ENCODE measurements around the gene ALG1.
"Not testable (repeated sequence)": the region's sequence is repeated elsewhere in the genome, so short reads cannot be mapped to it uniquely, and the experiment has no call there.

Gene ALG1

DNA sequence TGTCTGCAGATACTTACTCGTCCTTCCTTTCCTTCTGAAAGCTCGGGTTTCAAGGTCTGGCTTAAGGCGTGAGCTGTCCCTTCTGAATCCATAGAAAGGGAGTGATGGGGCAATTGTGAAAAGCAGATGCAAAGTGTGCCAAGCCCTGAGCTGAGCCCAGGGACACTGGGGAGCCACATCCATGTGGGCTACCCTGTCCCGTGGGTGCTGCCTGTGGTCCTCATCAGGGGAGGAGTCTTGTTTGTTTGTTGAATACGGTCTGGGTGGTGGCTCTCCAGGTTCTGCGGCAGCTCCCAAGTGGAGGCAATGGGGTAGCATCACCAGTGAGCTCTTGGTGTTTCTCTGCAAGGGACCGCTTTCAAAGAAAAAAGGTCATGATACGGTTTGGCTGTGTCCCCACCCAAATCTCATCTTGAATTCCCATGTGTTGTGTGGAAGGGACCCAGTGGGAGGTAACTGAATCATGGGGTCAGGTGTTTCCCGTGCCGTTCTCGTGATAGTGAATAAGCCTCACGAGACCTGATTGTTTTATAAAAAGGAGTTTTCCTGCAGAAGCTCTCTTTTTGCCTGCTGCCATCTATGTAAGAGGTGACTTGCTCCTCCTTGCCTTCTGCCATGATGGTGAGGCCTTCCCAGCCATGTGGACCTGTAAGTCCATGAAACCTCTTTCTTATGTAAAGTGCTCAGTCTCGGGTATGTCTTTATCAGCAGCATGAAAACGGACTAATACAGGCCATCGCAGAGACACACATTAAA, 1.0 kb upstream of the ALG1 start:
- H3K27ac ChIP-seq: no peak overlapping the region
- TF ChIP-seq ZFX (IDR thresholded peaks at IDR 0.05): no peak
- TF ChIP-seq, protein P1, sequence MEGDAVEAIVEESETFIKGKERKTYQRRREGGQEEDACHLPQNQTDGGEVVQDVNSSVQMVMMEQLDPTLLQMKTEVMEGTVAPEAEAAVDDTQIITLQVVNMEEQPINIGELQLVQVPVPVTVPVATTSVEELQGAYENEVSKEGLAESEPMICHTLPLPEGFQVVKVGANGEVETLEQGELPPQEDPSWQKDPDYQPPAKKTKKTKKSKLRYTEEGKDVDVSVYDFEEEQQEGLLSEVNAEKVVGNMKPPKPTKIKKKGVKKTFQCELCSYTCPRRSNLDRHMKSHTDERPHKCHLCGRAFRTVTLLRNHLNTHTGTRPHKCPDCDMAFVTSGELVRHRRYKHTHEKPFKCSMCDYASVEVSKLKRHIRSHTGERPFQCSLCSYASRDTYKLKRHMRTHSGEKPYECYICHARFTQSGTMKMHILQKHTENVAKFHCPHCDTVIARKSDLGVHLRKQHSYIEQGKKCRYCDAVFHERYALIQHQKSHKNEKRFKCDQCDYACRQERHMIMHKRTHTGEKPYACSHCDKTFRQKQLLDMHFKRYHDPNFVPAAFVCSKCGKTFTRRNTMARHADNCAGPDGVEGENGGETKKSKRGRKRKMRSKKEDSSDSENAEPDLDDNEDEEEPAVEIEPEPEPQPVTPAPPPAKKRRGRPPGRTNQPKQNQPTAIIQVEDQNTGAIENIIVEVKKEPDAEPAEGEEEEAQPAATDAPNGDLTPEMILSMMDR (conservative IDR thresholded peaks at IDR 0.05): no peak

DNA sequence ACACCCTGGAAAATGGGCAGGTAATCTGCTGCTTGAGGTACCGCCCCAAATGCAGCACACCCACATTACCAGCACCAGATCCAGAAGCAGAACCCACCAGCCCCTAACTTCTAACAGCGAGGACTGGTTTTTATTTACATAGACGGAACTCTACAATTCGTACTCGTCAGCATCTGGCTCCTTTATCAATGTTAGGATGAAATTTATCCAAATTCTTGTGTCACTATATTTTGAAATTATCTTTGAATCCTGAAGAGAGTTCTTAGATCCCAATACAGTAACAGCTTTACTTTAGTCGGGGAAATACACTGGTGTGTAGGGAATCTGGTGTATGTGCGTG, 332 bp upstream of the ALG1 start:
- TF ChIP-seq ZFX (IDR thresholded peaks at IDR 0.05): no peak
- TF ChIP-seq, protein P1 (conservative IDR thresholded peaks at IDR 0.05): no peak
- peak overlapping the region; percentile 79 for H3K27ac ChIP-seq

DNA sequence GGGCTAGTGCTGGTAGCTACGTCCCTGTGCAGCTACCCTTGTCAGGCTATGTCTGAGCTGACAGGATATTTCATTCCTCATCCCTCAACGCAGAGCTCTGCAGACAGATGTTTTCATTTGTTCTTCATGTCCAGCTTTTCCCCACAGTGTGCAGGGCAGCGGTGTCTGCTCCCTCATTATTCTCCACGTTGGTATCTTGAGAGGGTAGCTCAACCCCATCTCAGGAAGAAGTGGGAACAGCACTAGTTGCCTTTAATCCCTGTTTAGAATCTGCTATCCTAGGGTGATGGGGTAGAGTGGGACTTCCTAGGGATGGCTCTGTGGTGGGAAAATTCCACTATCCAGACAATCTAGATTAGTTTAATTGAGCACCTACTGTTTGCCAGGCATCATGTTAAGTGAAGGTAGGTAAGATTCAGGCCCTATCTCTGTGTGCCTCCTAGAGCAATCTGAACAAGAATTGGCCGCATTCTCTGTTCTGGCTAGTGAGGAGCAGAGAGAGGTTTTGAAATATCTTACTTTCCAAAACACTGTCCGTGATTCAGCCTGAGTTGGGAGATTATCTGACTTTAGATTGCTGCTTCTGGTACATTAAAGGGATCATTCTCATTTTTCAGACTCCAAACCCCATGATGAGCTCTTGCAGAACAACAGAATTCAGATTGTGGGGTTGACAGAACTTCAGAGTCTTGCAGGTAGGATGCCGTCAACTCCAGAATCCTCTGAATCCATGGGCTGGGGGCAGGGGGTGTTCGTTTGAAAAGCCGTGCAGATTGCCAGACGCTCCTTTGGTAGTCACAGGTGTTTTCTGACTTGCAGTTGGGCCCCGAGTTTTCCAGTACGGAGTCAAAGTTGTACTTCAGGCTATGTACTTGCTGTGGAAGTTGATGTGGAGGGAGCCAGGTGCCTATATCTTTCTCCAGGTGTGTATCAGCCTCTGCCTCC, 963 bp downstream of the ALG1 start:
- peak overlapping the region; percentile 79 for H3K27ac ChIP-seq
- TF ChIP-seq, protein P1 (conservative IDR thresholded peaks at IDR 0.05): no peak
- TF ChIP-seq ZFX (IDR thresholded peaks at IDR 0.05): no peak

DNA sequence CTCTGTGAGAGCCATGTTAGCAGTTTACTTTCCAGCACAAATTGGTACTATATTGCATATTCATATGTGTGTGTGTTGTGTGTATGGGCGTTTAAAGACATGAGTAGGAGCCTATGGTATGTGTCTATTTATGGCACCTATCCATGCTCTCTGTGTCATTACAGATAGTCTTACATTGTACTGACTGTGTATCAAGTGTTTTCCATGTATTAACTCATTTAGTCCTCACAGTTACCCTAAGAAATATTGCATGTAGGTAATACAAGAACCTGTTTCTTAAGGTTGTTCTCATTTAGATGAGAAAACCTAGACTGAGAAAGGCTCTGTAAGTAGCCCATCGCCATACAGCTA, 1.6 kb downstream of the ALG1 start:
- TF ChIP-seq, protein P1 (conservative IDR thresholded peaks at IDR 0.05): no peak
- TF ChIP-seq ZFX (IDR thresholded peaks at IDR 0.05): no peak
- no peak overlapping the region for H3K27ac ChIP-seq

DNA sequence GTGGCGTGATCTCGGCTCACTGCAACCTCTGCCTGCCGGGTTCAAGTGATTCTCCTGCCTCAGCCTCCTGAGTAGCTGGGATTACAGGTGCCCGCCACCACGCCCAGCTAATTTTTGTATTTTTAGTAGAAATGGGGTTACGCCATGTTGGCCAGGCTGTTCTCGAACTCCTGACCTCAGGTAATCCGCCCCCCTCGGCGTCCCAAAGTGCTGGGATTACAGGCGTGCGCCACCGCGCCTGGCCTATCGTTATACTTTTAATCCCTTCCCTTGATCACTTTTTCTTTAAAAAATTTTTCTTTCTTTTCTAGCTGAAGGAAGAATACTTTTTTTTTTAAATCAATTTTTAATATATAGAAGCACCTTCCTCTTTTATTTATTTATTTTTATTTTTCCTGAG, 2.1 kb downstream of the ALG1 start:
- not testable (repeated sequence) for H3K27ac ChIP-seq

DNA sequence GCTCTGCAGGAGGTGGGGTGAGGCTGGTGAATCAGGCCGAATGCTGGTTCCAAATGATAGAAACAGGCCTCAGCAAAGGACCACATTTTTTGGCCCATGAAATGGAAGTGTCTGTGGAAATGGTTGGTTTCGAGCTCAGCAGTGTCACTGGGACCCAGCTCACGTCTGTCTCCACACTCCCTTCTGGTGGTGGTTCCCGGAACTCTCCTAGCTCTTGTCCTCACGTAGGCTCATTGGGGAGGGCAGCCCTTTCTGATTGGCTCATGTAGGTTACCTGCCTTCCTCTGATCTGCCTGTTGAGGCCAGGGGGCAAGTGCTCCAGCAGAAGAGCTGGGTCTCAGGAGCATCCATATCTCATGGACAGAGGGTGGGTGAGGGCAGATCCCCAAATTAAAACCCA, 4.0 kb downstream of the ALG1 start:
- H3K27ac ChIP-seq: no peak overlapping the region
- TF ChIP-seq, protein P1 (conservative IDR thresholded peaks at IDR 0.05): no peak
- no peak for TF ChIP-seq ZFX (IDR thresholded peaks at IDR 0.05)

DNA sequence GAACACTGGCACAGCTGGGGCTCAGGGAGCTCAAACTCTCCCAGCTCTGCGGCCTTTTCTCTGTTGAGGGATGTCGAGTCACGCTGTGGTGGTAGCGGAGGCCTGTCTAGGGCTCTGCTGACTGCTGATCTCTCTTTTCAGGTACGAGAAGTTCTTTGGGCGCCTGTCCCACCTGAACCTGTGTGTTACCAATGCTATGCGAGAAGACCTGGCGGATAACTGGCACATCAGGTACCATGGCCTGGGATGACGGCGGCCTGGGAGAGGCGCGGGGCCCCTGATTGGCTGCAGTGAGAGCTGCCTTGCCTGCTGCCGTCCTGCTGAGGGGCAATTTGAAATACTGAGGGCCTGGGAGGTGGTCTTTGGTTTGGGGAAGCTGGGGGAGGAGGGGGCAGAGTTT, 5.7 kb downstream of the ALG1 start:
- no peak overlapping the region for H3K27ac ChIP-seq
- no peak for TF ChIP-seq ZFX (IDR thresholded peaks at IDR 0.05)

DNA sequence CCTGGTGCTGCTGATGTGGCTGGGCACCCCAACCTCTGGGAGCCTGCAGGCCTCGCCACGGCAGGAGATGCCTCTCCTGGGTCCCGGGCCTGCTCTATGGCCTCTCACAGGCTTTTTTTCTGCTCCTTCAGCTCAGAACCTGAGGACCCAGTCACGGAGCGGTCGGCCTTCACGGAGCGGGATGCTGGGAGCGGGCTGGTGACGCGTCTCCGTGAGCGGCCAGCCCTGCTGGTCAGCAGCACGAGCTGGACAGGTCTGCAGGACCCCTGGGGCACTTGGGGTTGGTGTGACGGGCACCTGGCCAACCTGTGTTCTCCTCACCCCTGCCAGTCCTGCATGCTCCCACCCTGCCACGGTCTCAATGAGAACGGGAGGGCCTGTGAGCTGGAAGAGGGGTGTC, 7.0 kb downstream of the ALG1 start:
- TF ChIP-seq, protein P1 (conservative IDR thresholded peaks at IDR 0.05): no peak
- TF ChIP-seq ZFX (IDR thresholded peaks at IDR 0.05): no peak

DNA sequence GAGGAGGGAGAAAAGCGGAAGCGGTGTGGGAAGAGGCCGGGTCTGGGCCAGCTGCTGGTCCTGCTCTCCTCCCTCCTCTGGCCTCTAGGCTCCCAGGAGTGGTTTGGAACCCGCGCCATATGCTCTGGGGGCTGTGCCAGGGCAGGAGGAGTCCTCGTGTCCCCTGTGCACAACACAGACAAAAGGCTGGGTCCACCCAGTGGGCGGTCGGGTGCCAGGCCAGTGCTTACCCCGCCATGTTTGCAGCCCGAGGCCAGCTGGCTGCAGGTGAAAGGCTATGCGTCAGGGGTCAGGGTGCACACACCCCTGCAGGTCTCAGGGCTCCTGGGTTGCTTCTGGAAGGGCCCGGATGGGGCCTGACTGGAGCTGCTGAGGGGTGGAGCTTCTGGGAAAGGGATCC, 8.8 kb downstream of the ALG1 start:
- H3K27ac ChIP-seq: not testable (repeated sequence)

More for the DNA sequence above, 7.0 kb downstream of the ALG1 start:
- no peak overlapping the region for H3K27ac ChIP-seq

DNA sequence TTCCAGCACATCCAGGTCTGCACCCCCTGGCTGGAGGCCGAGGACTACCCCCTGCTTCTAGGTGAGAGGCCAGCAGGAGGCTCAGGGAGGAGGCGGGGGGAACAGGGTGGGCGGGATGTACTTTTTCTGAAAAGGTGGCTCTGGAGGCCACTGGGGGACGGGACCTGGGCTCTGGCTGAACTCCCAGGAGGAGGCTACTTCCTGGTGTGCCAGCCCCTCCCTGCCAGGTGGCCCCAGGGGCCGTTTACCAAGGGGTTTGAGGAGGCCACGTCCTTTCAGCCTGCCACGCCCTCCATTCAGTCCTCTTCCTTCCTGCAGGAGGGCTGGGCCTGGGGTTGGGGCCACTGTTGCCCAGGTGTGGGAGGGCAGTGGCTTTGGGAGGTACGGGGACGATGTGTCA, 9.4 kb downstream of the ALG1 start:
- not testable (repeated sequence) for H3K27ac ChIP-seq

DNA sequence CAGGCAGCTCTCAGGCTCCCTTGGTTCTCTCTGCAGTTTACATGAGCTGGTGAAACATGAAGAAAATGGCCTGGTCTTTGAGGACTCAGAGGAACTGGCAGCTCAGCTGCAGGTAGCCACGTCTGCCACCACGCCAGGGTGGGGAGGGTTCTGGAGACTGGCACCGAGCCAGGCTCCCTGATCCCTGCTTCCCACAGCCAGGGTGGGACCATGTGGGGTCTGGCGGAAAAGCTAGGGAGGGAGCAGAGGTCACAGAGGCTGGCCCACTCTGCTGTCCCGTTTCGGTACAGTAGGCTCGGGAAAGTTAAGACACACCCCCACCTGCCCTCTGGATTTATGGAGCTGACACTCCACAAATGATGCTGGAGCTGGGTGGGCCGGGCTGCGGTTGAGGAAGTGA, 12.0 kb downstream of the ALG1 start:
- H3K27ac ChIP-seq: not testable (repeated sequence)

DNA sequence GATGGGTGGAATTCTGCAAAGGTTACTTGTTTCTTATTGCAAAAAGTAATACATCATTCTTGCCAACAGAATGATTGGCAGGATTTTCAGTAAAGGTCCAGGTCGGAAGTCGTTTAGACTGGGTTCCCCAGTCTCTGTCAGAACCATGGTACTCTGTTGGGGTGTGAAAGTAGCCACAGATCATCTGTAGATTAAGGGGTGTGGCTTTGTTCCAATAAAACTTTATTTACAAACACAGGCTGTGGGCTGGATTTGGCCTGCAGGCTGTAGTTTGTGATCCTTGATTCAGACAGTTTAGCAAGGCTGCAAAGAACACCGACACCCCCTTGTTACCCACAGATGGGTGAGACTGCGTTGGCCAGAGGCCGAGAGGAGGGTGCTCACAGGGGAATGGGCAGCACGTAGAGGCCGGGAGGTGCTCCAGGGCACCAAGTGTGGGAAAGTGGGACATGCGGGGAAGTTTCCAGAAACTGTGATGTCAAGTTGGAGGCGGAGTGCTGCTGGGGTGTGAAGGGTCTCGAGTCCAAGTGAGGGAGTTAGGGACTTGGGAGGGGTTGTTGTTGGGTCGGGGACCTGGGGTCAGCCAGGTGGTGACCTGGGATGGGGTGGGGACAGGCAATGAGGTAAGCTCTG, 12.6 kb downstream of the ALG1 start:
- H3K27ac ChIP-seq: not testable (repeated sequence)
